ENCODE results near the gene ARFRP1. TPM values are rescaled to one million over a fixed set of nuclear protein-coding genes. Genes with fewer than 3 reads are reported as not detected.

Gene ARFRP1
- total and polyA plus RNA-seq, 2 of the 13 experiments (the other 11 are each of a cell fraction or from before 2014, with no cell fraction given), result 32.0 to 51.1 TPM

DNA sequence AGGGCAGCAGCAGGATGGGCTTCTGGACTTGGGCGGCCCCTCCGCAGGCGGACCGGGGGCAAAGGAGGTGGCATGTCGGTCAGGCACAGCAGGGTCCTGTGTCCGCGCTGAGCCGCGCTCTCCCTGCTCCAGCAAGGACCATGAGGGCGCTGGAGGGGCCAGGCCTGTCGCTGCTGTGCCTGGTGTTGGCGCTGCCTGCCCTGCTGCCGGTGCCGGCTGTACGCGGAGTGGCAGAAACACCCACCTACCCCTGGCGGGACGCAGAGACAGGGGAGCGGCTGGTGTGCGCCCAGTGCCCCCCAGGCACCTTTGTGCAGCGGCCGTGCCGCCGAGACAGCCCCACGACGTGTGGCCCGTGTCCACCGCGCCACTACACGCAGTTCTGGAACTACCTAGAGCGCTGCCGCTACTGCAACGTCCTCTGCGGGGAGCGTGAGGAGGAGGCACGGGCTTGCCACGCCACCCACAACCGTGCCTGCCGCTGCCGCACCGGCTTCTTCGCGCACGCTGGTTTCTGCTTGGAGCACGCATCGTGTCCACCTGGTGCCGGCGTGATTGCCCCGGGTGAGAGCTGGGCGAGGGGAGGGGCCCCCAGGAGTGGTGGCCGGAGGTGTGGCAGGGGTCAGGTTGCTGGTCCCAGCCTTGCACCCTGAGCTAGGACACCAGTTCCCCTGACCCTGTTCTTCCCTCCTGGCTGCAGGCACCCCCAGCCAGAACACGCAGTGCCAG, 11.0 kb downstream of the ARFRP1 start, which contains the start of gene TNFRSF6B (continued):
- TF ChIP-seq, protein P1, sequence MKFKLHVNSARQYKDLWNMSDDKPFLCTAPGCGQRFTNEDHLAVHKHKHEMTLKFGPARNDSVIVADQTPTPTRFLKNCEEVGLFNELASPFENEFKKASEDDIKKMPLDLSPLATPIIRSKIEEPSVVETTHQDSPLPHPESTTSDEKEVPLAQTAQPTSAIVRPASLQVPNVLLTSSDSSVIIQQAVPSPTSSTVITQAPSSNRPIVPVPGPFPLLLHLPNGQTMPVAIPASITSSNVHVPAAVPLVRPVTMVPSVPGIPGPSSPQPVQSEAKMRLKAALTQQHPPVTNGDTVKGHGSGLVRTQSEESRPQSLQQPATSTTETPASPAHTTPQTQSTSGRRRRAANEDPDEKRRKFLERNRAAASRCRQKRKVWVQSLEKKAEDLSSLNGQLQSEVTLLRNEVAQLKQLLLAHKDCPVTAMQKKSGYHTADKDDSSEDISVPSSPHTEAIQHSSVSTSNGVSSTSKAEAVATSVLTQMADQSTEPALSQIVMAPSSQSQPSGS (CRISPR knock-in tag; IDR thresholded peaks at IDR 0.05), result no peak
- 0 out of 2 replicates have a peak, but pooled peaks have one; percentile 28 for TF ChIP-seq ZNF839 (CRISPR knock-in tag; IDR thresholded peaks at IDR 0.05; ENCODE audit: borderline replicate concordance)
- no peak for TF ChIP-seq ZNF510 (CRISPR knock-in tag; IDR thresholded peaks at IDR 0.05; ENCODE audit: low read depth)
- TF ChIP-seq ZNF780A (CRISPR knock-in tag; IDR thresholded peaks at IDR 0.05), result no peak; the same call in 1 of the 2 replicates
- TF ChIP-seq ZFP36L1 (CRISPR knock-in tag; IDR thresholded peaks at IDR 0.05), result 0 out of 2 replicates have a peak, but pooled peaks have one; percentile 51
- no peak for TF ChIP-seq ZNF563 (CRISPR knock-in tag; IDR thresholded peaks at IDR 0.05)
- TF ChIP-seq, protein P2, sequence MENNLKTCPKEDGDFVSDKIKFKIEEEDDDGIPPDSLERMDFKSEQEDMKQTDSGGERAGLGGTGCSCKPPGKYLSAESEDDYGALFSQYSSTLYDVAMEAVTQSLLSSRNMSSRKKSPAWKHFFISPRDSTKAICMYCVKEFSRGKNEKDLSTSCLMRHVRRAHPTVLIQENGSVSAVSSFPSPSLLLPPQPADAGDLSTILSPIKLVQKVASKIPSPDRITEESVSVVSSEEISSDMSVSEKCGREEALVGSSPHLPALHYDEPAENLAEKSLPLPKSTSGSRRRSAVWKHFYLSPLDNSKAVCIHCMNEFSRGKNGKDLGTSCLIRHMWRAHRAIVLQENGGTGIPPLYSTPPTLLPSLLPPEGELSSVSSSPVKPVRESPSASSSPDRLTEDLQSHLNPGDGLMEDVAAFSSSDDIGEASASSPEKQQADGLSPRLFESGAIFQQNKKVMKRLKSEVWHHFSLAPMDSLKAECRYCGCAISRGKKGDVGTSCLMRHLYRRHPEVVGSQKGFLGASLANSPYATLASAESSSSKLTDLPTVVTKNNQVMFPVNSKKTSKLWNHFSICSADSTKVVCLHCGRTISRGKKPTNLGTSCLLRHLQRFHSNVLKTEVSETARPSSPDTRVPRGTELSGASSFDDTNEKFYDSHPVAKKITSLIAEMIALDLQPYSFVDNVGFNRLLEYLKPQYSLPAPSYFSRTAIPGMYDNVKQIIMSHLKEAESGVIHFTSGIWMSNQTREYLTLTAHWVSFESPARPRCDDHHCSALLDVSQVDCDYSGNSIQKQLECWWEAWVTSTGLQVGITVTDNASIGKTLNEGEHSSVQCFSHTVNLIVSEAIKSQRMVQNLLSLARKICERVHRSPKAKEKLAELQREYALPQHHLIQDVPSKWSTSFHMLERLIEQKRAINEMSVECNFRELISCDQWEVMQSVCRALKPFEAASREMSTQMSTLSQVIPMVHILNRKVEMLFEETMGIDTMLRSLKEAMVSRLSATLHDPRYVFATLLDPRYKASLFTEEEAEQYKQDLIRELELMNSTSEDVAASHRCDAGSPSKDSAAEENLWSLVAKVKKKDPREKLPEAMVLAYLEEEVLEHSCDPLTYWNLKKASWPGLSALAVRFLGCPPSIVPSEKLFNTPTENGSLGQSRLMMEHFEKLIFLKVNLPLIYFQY (CRISPR knock-in tag; IDR thresholded peaks at IDR 0.05; ENCODE audit: borderline replicate concordance), result no peak
- TF ChIP-seq ZNF644 (CRISPR knock-in tag; IDR thresholded peaks at IDR 0.05; ENCODE audit: low read depth), result no peak
- TF ChIP-seq GABPB1 (CRISPR knock-in tag; IDR thresholded peaks at IDR 0.05), result peak; percentile 54; the same call in 1 of the 2 replicates
- TF ChIP-seq, protein P3, sequence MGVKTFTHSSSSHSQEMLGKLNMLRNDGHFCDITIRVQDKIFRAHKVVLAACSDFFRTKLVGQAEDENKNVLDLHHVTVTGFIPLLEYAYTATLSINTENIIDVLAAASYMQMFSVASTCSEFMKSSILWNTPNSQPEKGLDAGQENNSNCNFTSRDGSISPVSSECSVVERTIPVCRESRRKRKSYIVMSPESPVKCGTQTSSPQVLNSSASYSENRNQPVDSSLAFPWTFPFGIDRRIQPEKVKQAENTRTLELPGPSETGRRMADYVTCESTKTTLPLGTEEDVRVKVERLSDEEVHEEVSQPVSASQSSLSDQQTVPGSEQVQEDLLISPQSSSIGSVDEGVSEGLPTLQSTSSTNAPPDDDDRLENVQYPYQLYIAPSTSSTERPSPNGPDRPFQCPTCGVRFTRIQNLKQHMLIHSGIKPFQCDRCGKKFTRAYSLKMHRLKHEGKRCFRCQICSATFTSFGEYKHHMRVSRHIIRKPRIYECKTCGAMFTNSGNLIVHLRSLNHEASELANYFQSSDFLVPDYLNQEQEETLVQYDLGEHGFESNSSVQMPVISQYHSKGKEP (CRISPR knock-in tag; IDR thresholded peaks at IDR 0.05), result no peak
- no peak for TF ChIP-seq ZFP62 (CRISPR knock-in tag; IDR thresholded peaks at IDR 0.05)
- peak; percentile 15; the same call in 1 of the 2 replicates for TF ChIP-seq ZBTB7A (CRISPR knock-in tag; IDR thresholded peaks at IDR 0.05)
- TF ChIP-seq HOXA7 (CRISPR knock-in tag; IDR thresholded peaks at IDR 0.05), result no peak
- TF ChIP-seq ZNF549 (CRISPR knock-in tag; IDR thresholded peaks at IDR 0.05), result no peak
- TF ChIP-seq, protein P4, sequence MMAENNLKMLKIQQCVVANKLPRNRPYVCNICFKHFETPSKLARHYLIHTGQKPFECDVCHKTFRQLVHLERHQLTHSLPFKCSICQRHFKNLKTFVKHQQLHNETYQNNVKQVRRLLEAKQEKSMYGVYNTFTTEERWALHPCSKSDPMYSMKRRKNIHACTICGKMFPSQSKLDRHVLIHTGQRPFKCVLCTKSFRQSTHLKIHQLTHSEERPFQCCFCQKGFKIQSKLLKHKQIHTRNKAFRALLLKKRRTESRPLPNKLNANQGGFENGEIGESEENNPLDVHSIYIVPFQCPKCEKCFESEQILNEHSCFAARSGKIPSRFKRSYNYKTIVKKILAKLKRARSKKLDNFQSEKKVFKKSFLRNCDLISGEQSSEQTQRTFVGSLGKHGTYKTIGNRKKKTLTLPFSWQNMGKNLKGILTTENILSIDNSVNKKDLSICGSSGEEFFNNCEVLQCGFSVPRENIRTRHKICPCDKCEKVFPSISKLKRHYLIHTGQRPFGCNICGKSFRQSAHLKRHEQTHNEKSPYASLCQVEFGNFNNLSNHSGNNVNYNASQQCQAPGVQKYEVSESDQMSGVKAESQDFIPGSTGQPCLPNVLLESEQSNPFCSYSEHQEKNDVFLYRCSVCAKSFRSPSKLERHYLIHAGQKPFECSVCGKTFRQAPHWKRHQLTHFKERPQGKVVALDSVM (CRISPR knock-in tag; IDR thresholded peaks at IDR 0.05), result no peak
- TF ChIP-seq HMG20B (CRISPR knock-in tag; conservative IDR thresholded peaks at IDR 0.05), result no peak
- TF ChIP-seq ZNF83 (CRISPR knock-in tag; IDR thresholded peaks at IDR 0.05; ENCODE audit: borderline replicate concordance), result no peak; the same call in 1 of the 2 replicates
